K562 (cell line): Measurements from ENCODE around the gene FRRS1L. TPM values are rescaled to one million over a fixed set of nuclear protein-coding genes. Genes with fewer than 3 reads are reported as not detected.

Experiments
- BRD9 ChIP-seq: fragments of 450-650 bp; IDR thresholded peaks from 2 replicates; pipeline ENCODE4 v1.6.1; 2018; ENCODE audit warnings: low read depth; ENCODE audit not compliant: partially characterized antibody
- ETV6 ChIP-seq, 3 experiments: fragments of 150-350 bp in 1 of 3; sonication (generic) in 1 of 3; formaldehyde crosslinking in 1 of 3; IDR thresholded peaks; 2 replicates each; pipeline versions ENCODE4 v1.6.1 to v1.8.0; 2014 to 2022; ENCODE audit warnings: borderline replicate concordance in 2 of 3, low read depth in 2 of 3, antibody characterized with exemption in 1 of 3, low read length in 1 of 3, mild to moderate bottlenecking in 1 of 3, missing genetic modification reagents in 1 of 3
- HOMEZ ChIP-seq: fragments of 250-450 bp; sonication (Bioruptor Pico); IDR thresholded peaks from 2 replicates; pipeline ENCODE4 v1.4.0; 2020; ENCODE audit warnings: mild to moderate bottlenecking, moderate library complexity
- IRF9 ChIP-seq: fragments of 450-650 bp; IDR thresholded peaks from 2 replicates; pipeline ENCODE4 v1.6.1; 2016; ENCODE audit warnings: missing biosample characterization, missing genetic modification characterization
- KDM1A ChIP-seq, 2 experiments: fragments of 450-650 bp; IDR thresholded peaks; 2 replicates each; pipeline ENCODE4 v1.6.1; 2016; ENCODE audit warnings: mild to moderate bottlenecking in 2 of 2
- MAFK ChIP-seq: IDR thresholded peaks from 2 replicates; pipeline ENCODE4 v1.6.1; 2011; ENCODE audit warnings: low read length, improper control_type of control experiment
- MNT ChIP-seq, 2 experiments: fragments of 450-650 bp; conservative IDR thresholded peaks; 2 replicates each; pipeline ENCODE4 v1.6.1; 2017; ENCODE audit warnings: mild to moderate bottlenecking in 2 of 2, moderate library complexity in 2 of 2
- OTX1 ChIP-seq: fragments of 450-650 bp; formaldehyde crosslinking; IDR thresholded peaks from 2 replicates; pipeline ENCODE4 v1.4.0; 2022; ENCODE audit warnings: mild to moderate bottlenecking
- SAFB ChIP-seq: fragments of 200-400 bp; formaldehyde crosslinking; IDR thresholded peaks from 2 replicates; pipeline ENCODE4 v1.6.1; 2017; ENCODE audit warnings: low read depth, low read length, borderline replicate concordance
- SMAD1 ChIP-seq: fragments of 150-350 bp; IDR thresholded peaks from 2 replicates; pipeline ENCODE4 v1.6.1; 2014; ENCODE audit warnings: low read length, low read depth; ENCODE audit not compliant: partially characterized antibody
- SMAD3 ChIP-seq: fragments of 450-650 bp; formaldehyde crosslinking; conservative IDR thresholded peaks from 2 replicates; pipeline ENCODE4 v1.4.0; 2020; ENCODE audit warnings: mild to moderate bottlenecking
- TOE1 ChIP-seq, 2 experiments: fragments of 450-650 bp in 1 of 2; sonication (generic) in 1 of 2; formaldehyde crosslinking in 1 of 2; IDR thresholded peaks; 2 replicates each; pipeline versions ENCODE4 v1.7.1 to v1.8.0; 2016 to 2022; ENCODE audit warnings: borderline replicate concordance in 2 of 2, mild to moderate bottlenecking in 2 of 2, antibody characterized with exemption in 1 of 2, inconsistent platforms in 1 of 2, low read depth in 1 of 2, missing genetic modification reagents in 1 of 2, moderate library complexity in 1 of 2
- TRIM28 ChIP-seq: fragments of 450-650 bp; IDR thresholded peaks from 2 replicates; pipeline ENCODE4 v1.6.1; 2017
- VEZF1 ChIP-seq: fragments of 200-800 bp; sonication (Bioruptor generic); IDR thresholded peaks from 2 replicates; pipeline ENCODE4 v1.6.1; 2017; ENCODE audit warnings: missing genetic modification characterization, missing compliant biosample characterization
- ZNF354B ChIP-seq: fragments of 250-450 bp; sonication (Bioruptor Pico); IDR thresholded peaks from 2 replicates; pipeline ENCODE4 v1.4.0; 2020
- ZNF507 ChIP-seq: conservative IDR thresholded peaks from 2 replicates; pipeline ENCODE4 v1.6.1; 2017; ENCODE audit warnings: missing genetic modification characterization, missing compliant biosample characterization
- polyA plus RNA-seq, 8 experiments: library from polyadenylated mRNA; depleted of rRNA in 4 of 8; stranded (reverse) in 5 of 8; unstranded in 3 of 8; fragments of >200 nt; fragmentation: Nextera tagmentation in 2 of 8; fragmentation: Illumina TruSeq in 1 of 8; extraction: Ambion mirVana in 2 of 8; extraction: Trizol in 1 of 8; gene quantifications; 2 replicates each; pipeline versions ENCODE4 v1.2.1 to v1.2.3, GENCODE V29; 2011 to 2014; ENCODE audit warnings: inconsistent platforms in 1 of 8, missing spikeins in 1 of 8
- total RNA-seq, 7 experiments: library from RNA; depleted of rRNA in 6 of 7; stranded (reverse); fragments of >200 nt in 6 of 7; fragmentation: Illumina TruSeq in 2 of 7; extraction: Trizol in 2 of 7; gene quantifications; 2 replicates each; pipeline versions ENCODE4 v1.2.1 to v1.2.3, GENCODE V29; 2011 to 2021; ENCODE audit warnings: low replicate concordance in 1 of 7

Gene FRRS1L
- total and polyA plus RNA-seq, 9 of the 15 experiments (the other 6 are each of a cell fraction or from before 2014, with no cell fraction given), result under 0.01 to 0.04 (median 0.03) TPM; not detected in 5

- TF ChIP-seq BRD9, result peak; percentile 62
- TF ChIP-seq VEZF1 (CRISPR knock-in tag), result peak; percentile 42
- peak; percentile 96 for TF ChIP-seq MAFK
- TF ChIP-seq ZNF507 (tag), result no peak
- peak; percentile 51; the same call in 1 of the 2 replicates for TF ChIP-seq OTX1 (CRISPR knock-in tag)
- peak; percentile 85 for TF ChIP-seq SMAD1
- no peak for TF ChIP-seq SMAD3 (CRISPR knock-in tag)
- TF ChIP-seq SAFB, result no peak
- peak; percentile 92 for TF ChIP-seq IRF9 (tag)
- TF ChIP-seq ETV6 (IDR thresholded peaks at IDR 0.05; ENCODE audit: borderline replicate concordance in 1 of 2, low read depth in 2 of 2, low read length in 1 of 2), result no peak
- no peak for TF ChIP-seq ETV6 (CRISPR knock-in tag; IDR thresholded peaks at IDR 0.05; ENCODE audit: borderline replicate concordance)
- 0 out of 2 replicates have a peak, but pooled peaks have one; percentile 33 for TF ChIP-seq TRIM28
- TF ChIP-seq ZNF354B, result no peak
- TF ChIP-seq TOE1 (IDR thresholded peaks at IDR 0.05; ENCODE audit: borderline replicate concordance), result peak; percentile 71
- no peak for TF ChIP-seq TOE1 (CRISPR knock-in tag; IDR thresholded peaks at IDR 0.05; ENCODE audit: borderline replicate concordance, low read depth)
- peak; percentile 30 to 48; a peak in 2 of 4 replicates for TF ChIP-seq MNT (conservative IDR thresholded peaks at IDR 0.05)
- TF ChIP-seq HOMEZ (CRISPR knock-in tag), result no peak
- TF ChIP-seq KDM1A (IDR thresholded peaks at IDR 0.05), result peak; percentile 84 to 87
These were observed 44.1 kb downstream of the FRRS1L start (continued) for GRCh38 chr9:109122726-109123621.
